IMR-90 (cell line): ENCODE measurements around the gene KDM2B. TPM values are rescaled to one million over a fixed set of nuclear protein-coding genes. Genes with fewer than 3 reads are reported as not detected.

ENCODE experiments used
- ATAC-seq: fragments of 200-7000 bp; cut with Tn5 transposase; 2 replicates; pipeline ENCODE4 v1.9.1; 2020; ENCODE audit warnings: low read depth, mild to moderate bottlenecking, moderate library complexity
- BruUV-seq: library from RNA; stranded (reverse); fragments of 400-500 nt; replicated peaks from 2 replicates; lab custom pipeline; 2021; lab: Mats Ljungman, UMichigan
- CTCF ChIA-PET: fragments of 300-600 bp; formaldehyde crosslinking; extraction: SDS; loops from one replicate; lab custom pipeline; 2021; ENCODE audit warnings: antibody characterized with exemption; lab: Yijun Ruan, JAX
- POLR2A ChIA-PET: fragments of 300-600 bp; sonication (Branson Sonifier 250); formaldehyde crosslinking; loops from one replicate; lab custom pipeline; 2022; ENCODE audit warnings: antibody characterized with exemption; ENCODE audit not compliant: unreplicated experiment; lab: Charles Lee
- DNase-seq: peaks from one replicate; pipeline ENCODE4 v3.0.0; 2013
- H2AFZ ChIP-seq: replicated peaks from 2 replicates; pipeline ENCODE3; 2013; ENCODE audit warnings: low read length, mild to moderate bottlenecking; ENCODE audit not compliant: poor library complexity
- H2AK5ac ChIP-seq: 2 replicates; pipeline ENCODE4 v1.6.1; 2013; ENCODE audit warnings: low read depth, low read length, inconsistent platforms
- H2AK9ac ChIP-seq: replicated peaks from 2 replicates; pipeline ENCODE3; 2013; ENCODE audit warnings: mild to moderate bottlenecking, low read depth, low read length, moderate library complexity; ENCODE audit not compliant: poor library complexity
- H2BK120ac ChIP-seq: 2 replicates; pipeline ENCODE4 v1.6.1; 2013; ENCODE audit warnings: low read depth, low read length, inconsistent platforms
- H2BK15ac ChIP-seq: 3 replicates; pipeline ENCODE4 v1.6.1; 2013; ENCODE audit warnings: low read depth, low read length, inconsistent platforms
- H2BK20ac ChIP-seq: 2 replicates; pipeline ENCODE4 v1.6.1; 2013; ENCODE audit warnings: low read depth, mild to moderate bottlenecking, inconsistent platforms, low read length, moderate library complexity
- H2BK5ac ChIP-seq: 2 replicates; pipeline ENCODE4 v1.6.1; 2013; ENCODE audit warnings: mild to moderate bottlenecking, low read depth, low read length, inconsistent platforms; ENCODE audit not compliant: poor library complexity, severe bottlenecking
- H3K14ac ChIP-seq: replicated peaks from 2 replicates; pipeline ENCODE4 v1.6.1; 2013; ENCODE audit warnings: low read depth, low read length, inconsistent platforms
- H3K18ac ChIP-seq: 2 replicates; pipeline ENCODE4 v1.6.1; 2013; ENCODE audit warnings: low read depth, low read length, control low read depth
- H3K23ac ChIP-seq: 2 replicates; pipeline ENCODE4 v1.6.1; 2013; ENCODE audit warnings: low read depth, low read length, inconsistent platforms
- H3K27ac ChIP-seq: 2 replicates; pipeline ENCODE4 v1.5.1; 2013; ENCODE audit warnings: mild to moderate bottlenecking, control low read depth, low read length; ENCODE audit not compliant: insufficient read depth
- H3K27me3 ChIP-seq: 2 replicates; pipeline ENCODE4 v1.6.1; 2013; ENCODE audit warnings: low read length; ENCODE audit not compliant: control insufficient read depth, insufficient read depth
- H3K36me3 ChIP-seq: 2 replicates; pipeline ENCODE4 v1.6.1; 2013; ENCODE audit warnings: low read length, mixed read lengths; ENCODE audit not compliant: control insufficient read depth, insufficient read depth
- H3K4ac ChIP-seq: 2 replicates; pipeline ENCODE4 v1.6.1; 2013; ENCODE audit warnings: low read depth, low read length, inconsistent platforms
- H3K4me1 ChIP-seq: 2 replicates; pipeline ENCODE4 v1.6.1; 2013; ENCODE audit warnings: low read length, mixed read lengths; ENCODE audit not compliant: control insufficient read depth, insufficient read depth
- H3K4me2 ChIP-seq: 2 replicates; pipeline ENCODE4 v1.6.1; 2013; ENCODE audit warnings: low read depth, mild to moderate bottlenecking, control low read depth, low read length, moderate library complexity
- H3K4me3 ChIP-seq: 2 replicates; pipeline ENCODE4 v1.5.1; 2013; ENCODE audit warnings: low read depth, mild to moderate bottlenecking, control low read depth, low read length, moderate library complexity; ENCODE audit not compliant: insufficient read depth
- H3K56ac ChIP-seq: 2 replicates; pipeline ENCODE4 v1.6.1; 2013; ENCODE audit warnings: low read length, inconsistent platforms; ENCODE audit not compliant: insufficient read depth; ENCODE audit errors: extremely low read depth
- H3K79me1 ChIP-seq, 2 experiments: 2 replicates each; pipeline ENCODE4 v1.6.1; 2013; ENCODE audit warnings: low read length in 2 of 2, inconsistent platforms in 1 of 2, low read depth in 1 of 2
- H3K9ac ChIP-seq: 2 replicates; pipeline ENCODE4 v1.6.1; 2013; ENCODE audit warnings: low read depth, low read length, control low read depth
- H3K9me1 ChIP-seq: 2 replicates; pipeline ENCODE4 v1.6.1; 2013; ENCODE audit warnings: low read length, inconsistent platforms; ENCODE audit not compliant: insufficient read depth
- H3K9me3 ChIP-seq: 2 replicates; pipeline ENCODE4 v1.6.1; 2013; ENCODE audit warnings: low read length; ENCODE audit not compliant: control insufficient read depth, insufficient read depth
- H4K20me1 ChIP-seq: 2 replicates; pipeline ENCODE4 v1.6.1; 2013; ENCODE audit warnings: low read length, inconsistent platforms; ENCODE audit not compliant: insufficient read depth
- H4K5ac ChIP-seq: 2 replicates; pipeline ENCODE4 v1.6.1; 2013; ENCODE audit warnings: mild to moderate bottlenecking, low read depth, low read length, control low read depth
- H4K8ac ChIP-seq, 2 experiments: 2 replicates each; pipeline ENCODE4 v1.6.1; 2013; ENCODE audit warnings: low read depth in 2 of 2, low read length in 2 of 2, control low read depth in 1 of 2, inconsistent platforms in 1 of 2
- H4K91ac ChIP-seq: 2 replicates; pipeline ENCODE4 v1.6.1; 2013; ENCODE audit warnings: low read depth, low read length, inconsistent platforms; ENCODE audit not compliant: insufficient read depth
- BHLHE40 ChIP-seq: fragments of 150-350 bp; IDR thresholded peaks from 2 replicates; pipeline ENCODE4 v1.6.1; 2016; ENCODE audit warnings: mild to moderate bottlenecking, low read depth, low read length
- CHD1 ChIP-seq: IDR thresholded peaks from 2 replicates; pipeline ENCODE4 v1.6.1; 2012; ENCODE audit warnings: low read depth, low read length, improper control_type of control experiment
- FOS ChIP-seq: fragments of 150-350 bp; IDR thresholded peaks from 2 replicates; pipeline ENCODE4 v1.6.1; 2016; ENCODE audit warnings: low read depth, low read length
- MAZ ChIP-seq: IDR thresholded peaks from 2 replicates; pipeline ENCODE4 v1.6.1; 2012; ENCODE audit warnings: low read depth, mild to moderate bottlenecking, low read length, improper control_type of control experiment, moderate library complexity, borderline replicate concordance
- MXI1 ChIP-seq: IDR thresholded peaks from 2 replicates; pipeline ENCODE4 v1.6.1; 2012; ENCODE audit warnings: low read depth, mild to moderate bottlenecking, low read length, moderate library complexity, borderline replicate concordance
- NFE2L2 ChIP-seq: fragments of 150-350 bp; IDR thresholded peaks from 2 replicates; pipeline ENCODE4 v1.6.1; 2016; ENCODE audit warnings: low read depth, mild to moderate bottlenecking, low read length
- POLR2A ChIP-seq: IDR thresholded peaks from 2 replicates; pipeline ENCODE4 v1.6.1; 2012; ENCODE audit warnings: mild to moderate bottlenecking, low read depth, low read length
- RAD21 ChIP-seq: IDR thresholded peaks from 2 replicates; pipeline ENCODE4 v1.6.1; 2012; ENCODE audit warnings: low read length, improper control_type of control experiment
- RCOR1 ChIP-seq: IDR thresholded peaks from 2 replicates; pipeline ENCODE4 v1.6.1; 2012; ENCODE audit warnings: mild to moderate bottlenecking, low read length, improper control_type of control experiment; ENCODE audit not compliant: insufficient replicate concordance
- RFX5 ChIP-seq: IDR thresholded peaks from 2 replicates; pipeline ENCODE4 v1.8.0; 2012; ENCODE audit warnings: low read depth, mild to moderate bottlenecking, low read length, moderate library complexity
- SMC3 ChIP-seq: fragments of 150-350 bp; IDR thresholded peaks from 2 replicates; pipeline ENCODE4 v1.6.1; 2016; ENCODE audit warnings: low read depth, mild to moderate bottlenecking, antibody characterized with exemption, low read length, moderate library complexity
- WGBS, 2 experiments: methylation state at CpG; one replicate each; pipeline versions ENCODE4 v1.1.5 to v1.1.7; 2013; ENCODE audit warnings: missing lambda C conversion rate in 2 of 2; ENCODE audit not compliant: insufficient read length in 1 of 2; ENCODE audit errors: extremely low coverage in 2 of 2; 5-methylcytosine and 5-hydroxymethylcytosine counted together
- dilution Hi-C: fragments of 300-500 bp; cut with HindIII; formaldehyde crosslinking; loops from one replicate; pipeline ENCODE4 v1.14.3; 2018; ENCODE audit warnings: low sequenced_read_pairs; ENCODE audit not compliant: unreplicated experiment
- in situ Hi-C: fragments of 300-500 bp; cut with MboI; formaldehyde crosslinking; loops from 3 replicates; pipeline ENCODE4 v1.14.3; 2019; ENCODE audit warnings: low sequenced_read_pairs, inconsistent platforms, mixed read lengths
- intact Hi-C: fragments of 100-400 bp; cut with micrococcal nuclease; formaldehyde crosslinking; loops from 2 replicates; pipeline ENCODE4 v1.10.0; 2022
- polyA plus RNA-seq, 3 experiments: library from polyadenylated mRNA; depleted of rRNA; stranded (reverse); fragments of >200 nt; gene quantifications; 2 replicates each; pipeline ENCODE4 v1.2.3, GENCODE V29; 2012; ENCODE audit warnings: low replicate concordance in 1 of 3
- total RNA-seq: library from RNA; depleted of rRNA; stranded (reverse); fragments of >200 nt; gene quantifications from 2 replicates; pipeline ENCODE4 v1.2.3, GENCODE V29; 2012
- TF ChIP-seq, protein P1 (sequence below): fragments of 150-350 bp; IDR thresholded peaks from 2 replicates; pipeline ENCODE4 v1.6.1; 2017; ENCODE audit warnings: mild to moderate bottlenecking, antibody characterized with exemption, low read length, low read depth
- TF ChIP-seq, protein P2 (sequence below): conservative IDR thresholded peaks from 2 replicates; pipeline ENCODE4 v1.5.1; 2012; ENCODE audit warnings: mild to moderate bottlenecking, low read depth, low read length, improper control_type of control experiment

The KDM2B gene
- total and polyA plus RNA-seq, 2 of the 4 experiments (the other 2 are of a cell fraction) = 22.6 to 24.2 TPM

DNA sequence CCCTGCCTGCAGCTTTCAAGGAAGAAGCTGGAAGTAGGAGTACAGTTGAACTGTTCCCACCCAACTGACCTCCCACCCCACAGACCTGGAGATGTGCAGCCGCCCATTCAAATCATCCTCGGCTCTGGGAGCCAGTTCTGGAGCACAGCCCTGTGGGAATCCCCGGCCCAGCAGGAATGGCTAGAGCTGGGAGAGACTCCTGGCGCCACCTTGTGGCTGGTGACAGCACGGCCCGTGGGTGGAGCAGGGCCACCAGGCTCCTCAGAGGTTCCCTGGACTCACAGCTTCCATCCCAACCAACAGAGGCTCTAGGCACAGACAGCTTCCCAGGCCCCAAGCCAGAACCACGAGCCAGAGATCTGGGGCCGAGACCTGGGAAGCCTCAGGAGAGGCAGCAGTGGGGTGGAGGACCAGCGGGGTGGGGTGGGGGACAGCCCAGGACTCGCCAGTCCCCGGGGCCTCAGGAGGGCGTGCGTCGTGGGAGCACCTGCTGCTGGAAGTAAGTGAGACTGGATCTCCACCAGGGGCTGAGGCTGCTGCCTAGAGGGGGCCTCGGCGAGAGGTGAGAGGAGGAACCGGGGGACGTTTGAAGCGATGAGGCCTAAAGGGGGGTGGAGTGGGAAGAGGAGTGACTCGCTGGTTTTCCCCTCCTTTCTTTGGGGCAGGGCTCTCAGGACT lies 137.5 kb downstream of the KDM2B start (continued):
- TF ChIP-seq RFX5 = no peak

DNA sequence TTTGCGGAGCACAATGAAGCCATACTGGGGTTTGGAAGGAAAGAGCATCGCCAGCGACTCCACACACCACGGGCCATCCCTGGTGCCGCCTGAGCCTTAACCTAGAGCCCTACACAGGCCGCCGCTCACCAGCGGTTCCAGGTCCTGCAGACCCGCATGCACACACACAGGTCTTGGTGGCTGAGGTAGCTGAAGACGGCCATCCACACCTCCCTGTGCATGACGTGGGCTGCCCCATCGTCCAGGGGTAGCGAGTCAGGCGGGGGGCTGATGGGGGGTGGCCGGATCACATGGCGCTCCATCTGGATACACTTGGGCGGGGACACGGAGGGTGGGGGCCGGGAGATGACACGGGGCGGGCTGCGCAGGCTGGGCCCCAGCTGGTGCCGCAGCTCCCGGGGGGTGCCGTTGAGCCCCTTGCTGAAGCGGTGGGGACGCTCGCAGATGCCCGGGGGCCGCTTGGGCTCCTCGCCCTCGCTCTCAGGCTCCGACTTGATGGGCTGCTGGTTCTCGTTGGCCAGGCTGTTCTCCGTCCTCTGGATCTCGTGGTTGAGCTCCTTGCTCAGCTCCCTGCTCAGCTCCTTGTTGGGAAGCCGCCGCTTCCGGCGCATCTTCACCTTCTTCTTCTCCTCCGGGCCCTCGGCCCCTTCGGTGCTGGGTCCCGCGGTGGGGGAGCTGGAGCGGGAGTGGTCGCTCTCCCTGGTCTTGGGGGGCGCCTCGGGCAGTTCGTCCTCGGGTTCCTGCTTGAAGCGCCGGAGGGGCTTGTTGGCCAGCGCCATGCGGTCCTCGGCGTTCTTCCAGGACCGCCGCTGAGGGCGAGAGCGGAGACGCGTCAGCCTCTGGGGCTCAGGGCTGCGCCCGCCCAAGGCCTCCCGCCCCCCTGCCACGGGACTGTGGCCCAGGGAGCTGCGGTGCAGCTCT lies 138.5 kb downstream of the KDM2B start:
- no peak overlapping the region for H3K56ac ChIP-seq
- no peaks in the 10 kb centered on the region for H3K9me3 ChIP-seq
- 0 out of 2 replicates have a peak, but pooled peaks cover 7% of the 10 kb centered on the region for H3K9me1 ChIP-seq
- no peak overlapping the region for H3K18ac ChIP-seq
- no peak overlapping the region for H3K4me3 ChIP-seq
- peaks cover 2 to 34% of the 10 kb centered on the region in 2 experiments; a peak in 2 of 4 replicates for H3K79me1 ChIP-seq
- no peak overlapping the region for H3K14ac ChIP-seq
- DNase-seq (no peak), ATAC-seq (no peak)
- H2BK5ac ChIP-seq = no peak overlapping the region
- in situ Hi-C loops (no loop called here), dilution Hi-C loops (no loop called here), intact Hi-C loops (no loop called here)
- H2BK15ac ChIP-seq = no peak overlapping the region
- H3K4ac ChIP-seq = no peak overlapping the region
- no peak overlapping the region for H4K91ac ChIP-seq
- CTCF ChIA-PET = interaction anchor here (0.9 to 1.5 kb wide), 3 partner anchors 9 to 136 kb away, joined by 4 to 7 read pairs (median 5); no protein-coding TSS in a partner anchor
- no peak overlapping the region for H4K8ac ChIP-seq
- no peak overlapping the region for H2AK5ac ChIP-seq
- no TSS peak for BruUV-seq
- H2BK20ac ChIP-seq = no peak overlapping the region
- H4K5ac ChIP-seq = no peak overlapping the region
- H3K27me3 ChIP-seq = no peaks in the 10 kb centered on the region
- H3K9ac ChIP-seq = no peak overlapping the region
- H4K20me1 ChIP-seq = no peaks in the 10 kb centered on the region
- no peak overlapping the region for H3K4me2 ChIP-seq
- POLR2A ChIA-PET = no interaction called here
- peak overlapping the region; percentile 61 for H2AK9ac ChIP-seq
- no peak overlapping the region for H3K23ac ChIP-seq
- no peak overlapping the region for H3K27ac ChIP-seq
- no peak overlapping the region for H2BK120ac ChIP-seq
- H2AFZ ChIP-seq = peak overlapping the region; percentile 21
- H3K36me3 ChIP-seq = peaks cover 49% of the 10 kb centered on the region
- no peaks in the 10 kb centered on the region for H3K4me1 ChIP-seq
- 98% methylated on average over 40 of the region's 68 CpGs; no CpG with 5 or more reads in 1 of the 2 experiments for WGBS, 2 experiments
- TF ChIP-seq NFE2L2 (no peak), RCOR1 (no peak), RAD21 (no peak), CHD1 (no peak), SMC3 (no peak), MAZ (no peak), MXI1 (no peak), BHLHE40 (no peak), FOS (no peak), POLR2A (no peak)
- TF ChIP-seq, protein P1, sequence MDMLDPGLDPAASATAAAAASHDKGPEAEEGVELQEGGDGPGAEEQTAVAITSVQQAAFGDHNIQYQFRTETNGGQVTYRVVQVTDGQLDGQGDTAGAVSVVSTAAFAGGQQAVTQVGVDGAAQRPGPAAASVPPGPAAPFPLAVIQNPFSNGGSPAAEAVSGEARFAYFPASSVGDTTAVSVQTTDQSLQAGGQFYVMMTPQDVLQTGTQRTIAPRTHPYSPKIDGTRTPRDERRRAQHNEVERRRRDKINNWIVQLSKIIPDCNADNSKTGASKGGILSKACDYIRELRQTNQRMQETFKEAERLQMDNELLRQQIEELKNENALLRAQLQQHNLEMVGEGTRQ = no peak
- TF ChIP-seq, protein P2, sequence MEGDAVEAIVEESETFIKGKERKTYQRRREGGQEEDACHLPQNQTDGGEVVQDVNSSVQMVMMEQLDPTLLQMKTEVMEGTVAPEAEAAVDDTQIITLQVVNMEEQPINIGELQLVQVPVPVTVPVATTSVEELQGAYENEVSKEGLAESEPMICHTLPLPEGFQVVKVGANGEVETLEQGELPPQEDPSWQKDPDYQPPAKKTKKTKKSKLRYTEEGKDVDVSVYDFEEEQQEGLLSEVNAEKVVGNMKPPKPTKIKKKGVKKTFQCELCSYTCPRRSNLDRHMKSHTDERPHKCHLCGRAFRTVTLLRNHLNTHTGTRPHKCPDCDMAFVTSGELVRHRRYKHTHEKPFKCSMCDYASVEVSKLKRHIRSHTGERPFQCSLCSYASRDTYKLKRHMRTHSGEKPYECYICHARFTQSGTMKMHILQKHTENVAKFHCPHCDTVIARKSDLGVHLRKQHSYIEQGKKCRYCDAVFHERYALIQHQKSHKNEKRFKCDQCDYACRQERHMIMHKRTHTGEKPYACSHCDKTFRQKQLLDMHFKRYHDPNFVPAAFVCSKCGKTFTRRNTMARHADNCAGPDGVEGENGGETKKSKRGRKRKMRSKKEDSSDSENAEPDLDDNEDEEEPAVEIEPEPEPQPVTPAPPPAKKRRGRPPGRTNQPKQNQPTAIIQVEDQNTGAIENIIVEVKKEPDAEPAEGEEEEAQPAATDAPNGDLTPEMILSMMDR = no peak
